Stimulated activated CD4-positive, alpha-beta T cell treated with anti-CD3 and anti-CD28 coated beads, Interleukin-15, amount 100 ng/mL, for 1 hour (primary cell): ENCODE results near the gene TMTC3.
"Not testable (repeated sequence)": the region's sequence is repeated elsewhere in the genome, so short reads cannot be mapped to it uniquely, and the experiment has no call there.

Source experiments
- DNase-seq, 2 donors: peaks; one replicate each; pipeline ENCODE4 v3.0.0-alpha.2; 2020; ENCODE audit warnings: low read depth in 1 of 2, low spot score in 1 of 2

The TMTC3 gene

DNA sequence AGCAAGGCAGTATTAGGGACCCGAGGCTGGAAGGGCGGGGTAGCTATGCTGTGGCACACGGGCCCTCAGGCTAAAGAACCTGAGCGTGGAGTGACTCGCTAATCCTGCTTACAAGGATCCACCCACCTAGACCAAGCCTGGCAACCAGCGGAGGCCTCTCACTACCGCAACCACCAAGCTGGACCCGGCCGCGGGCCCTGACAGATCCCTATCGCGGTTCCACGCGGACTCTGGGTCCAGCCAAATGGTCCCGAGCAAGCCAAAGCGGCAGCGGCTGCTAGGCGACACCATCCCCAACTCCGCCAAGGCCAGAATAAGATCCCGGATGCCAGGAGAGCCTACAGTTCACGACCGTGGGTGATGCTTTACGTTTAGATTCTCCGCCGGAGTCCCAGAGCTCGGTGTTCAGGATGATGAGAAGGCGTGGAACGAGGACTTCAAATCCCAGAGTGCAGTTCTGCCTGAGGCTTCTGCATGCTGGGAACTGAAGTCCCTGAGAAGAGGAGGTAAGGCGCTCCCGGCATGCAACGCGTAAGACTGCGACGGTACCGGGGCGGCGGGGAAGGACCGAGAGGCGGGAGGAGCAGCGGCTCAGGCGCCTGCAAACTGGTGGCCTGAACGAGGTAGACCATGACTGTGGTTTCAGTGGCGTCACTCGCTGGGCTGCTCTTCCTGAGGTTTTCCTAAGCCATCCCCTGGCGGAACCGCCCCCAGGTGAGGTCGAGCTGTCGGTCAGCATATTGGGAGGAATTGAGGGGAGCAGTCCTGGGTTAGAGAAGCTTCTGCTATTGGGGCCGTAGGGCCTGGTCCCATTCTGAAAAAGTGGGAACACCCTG is at the start of gene TMTC3, which contains the start of gene CEP290:
TMTC3 (plus strand) TSS at position 534 of the 836 bp plus-strand sequence. CDS start 6,009 bp downstream, outside the sequence.
CEP290 (minus strand) TSS at position 315 of the 836 bp plus-strand sequence. CDS start 781 bp downstream, outside the sequence.
- peak; percentile 76 to 82 for DNase-seq

DNA sequence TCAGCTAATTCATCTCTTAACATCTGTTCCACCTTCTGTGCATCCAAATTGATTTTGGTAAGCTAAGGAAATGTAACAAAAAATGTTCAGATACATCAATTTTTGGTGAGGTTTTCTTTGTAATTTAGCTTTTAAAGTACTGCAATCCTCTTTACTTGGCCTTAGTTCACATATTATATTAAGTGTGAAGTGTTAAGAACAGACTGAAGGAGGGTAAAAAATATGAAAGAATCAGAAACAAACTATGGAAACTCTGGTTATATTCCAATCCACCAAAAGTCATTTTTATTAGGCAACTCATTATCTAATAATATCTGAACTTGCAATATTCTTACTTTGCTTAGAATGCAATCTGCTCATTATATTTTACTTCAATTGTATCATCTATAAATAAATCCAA is 49.3 kb upstream of the TMTC3 start:
- DNase-seq, result no peak

DNA sequence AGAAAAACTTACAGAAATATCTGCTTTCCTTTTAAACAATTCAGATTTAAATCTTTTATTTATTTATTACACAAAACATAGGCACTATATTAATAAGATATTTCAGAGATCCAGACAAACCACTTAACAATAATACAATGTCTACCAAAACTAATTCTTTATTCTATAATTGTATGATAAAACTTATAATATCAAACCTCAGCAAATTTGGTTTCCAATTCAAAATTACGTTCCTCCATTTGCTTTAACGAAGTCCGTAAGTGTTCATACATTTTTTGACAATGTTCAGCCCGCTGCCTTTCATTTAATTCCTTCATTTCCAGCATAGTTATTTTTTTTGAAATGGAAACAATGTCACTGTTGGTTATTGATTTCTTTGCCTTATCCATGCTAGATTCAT is 48.5 kb upstream of the TMTC3 start:
- DNase-seq, result no peak

DNA sequence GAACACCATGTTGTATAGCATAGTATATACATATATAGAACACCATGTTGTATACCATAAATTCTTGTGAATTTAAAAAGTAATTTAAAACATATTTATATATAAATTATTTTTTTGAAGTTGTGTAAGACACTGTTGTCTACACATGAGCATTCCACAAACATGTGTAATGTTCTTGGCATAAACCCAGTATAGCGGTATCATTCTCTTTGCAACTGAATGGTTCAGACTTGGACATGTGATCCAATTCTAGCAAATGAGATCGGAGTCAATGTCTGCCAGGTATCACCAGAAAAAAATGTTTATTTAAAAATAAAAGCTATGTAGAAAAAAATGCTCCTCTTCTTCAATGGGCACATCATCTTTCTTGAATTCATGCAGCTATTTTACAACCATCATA is 34.1 kb upstream of the TMTC3 start:
- no peak for DNase-seq

DNA sequence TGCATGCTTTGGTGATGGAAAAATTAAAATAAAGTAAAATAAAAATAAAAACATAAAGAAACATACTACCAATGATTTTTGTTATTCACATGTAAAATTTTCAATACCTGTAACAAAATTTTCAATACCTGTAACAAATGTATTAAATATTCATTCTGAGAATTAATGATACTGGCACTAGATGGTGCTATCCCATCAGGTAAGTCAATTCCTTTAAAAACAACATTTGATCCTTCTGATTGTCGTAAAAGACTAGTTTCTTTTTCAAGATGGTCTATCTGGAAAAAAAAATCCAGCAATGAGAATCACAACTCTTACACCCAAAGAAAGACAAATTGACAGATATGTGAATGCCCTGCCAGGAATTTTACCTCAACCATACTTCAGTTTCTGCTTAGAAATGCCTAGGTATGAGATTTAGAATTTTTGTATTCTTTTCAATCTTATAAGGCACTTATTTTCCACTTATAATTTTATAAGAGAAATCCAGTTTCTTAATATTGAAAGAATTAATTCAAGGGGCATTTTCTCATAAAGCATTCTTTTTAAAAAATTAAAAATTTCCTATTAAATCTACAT is 30.9 kb upstream of the TMTC3 start:
- no peak for DNase-seq

DNA sequence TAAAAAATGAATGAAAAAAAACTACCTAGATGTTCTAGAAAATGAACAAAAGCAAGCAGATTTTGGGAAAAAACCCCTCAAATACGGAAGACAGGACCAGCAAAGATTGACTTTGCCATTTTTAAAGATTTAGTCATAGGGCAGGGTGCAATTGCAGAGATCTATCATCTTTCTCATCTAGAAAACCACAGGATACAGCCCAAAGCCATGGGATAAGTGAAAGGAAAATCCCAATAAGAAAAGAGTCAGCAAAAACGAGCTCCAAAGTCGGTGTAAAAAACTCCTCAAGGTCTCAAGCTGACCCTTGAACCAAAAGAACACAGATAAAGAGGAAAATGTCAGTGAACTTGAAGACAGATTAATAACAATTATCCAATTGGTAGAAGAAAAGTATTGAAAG is 28.2 kb upstream of the TMTC3 start:
- no peak for DNase-seq

DNA sequence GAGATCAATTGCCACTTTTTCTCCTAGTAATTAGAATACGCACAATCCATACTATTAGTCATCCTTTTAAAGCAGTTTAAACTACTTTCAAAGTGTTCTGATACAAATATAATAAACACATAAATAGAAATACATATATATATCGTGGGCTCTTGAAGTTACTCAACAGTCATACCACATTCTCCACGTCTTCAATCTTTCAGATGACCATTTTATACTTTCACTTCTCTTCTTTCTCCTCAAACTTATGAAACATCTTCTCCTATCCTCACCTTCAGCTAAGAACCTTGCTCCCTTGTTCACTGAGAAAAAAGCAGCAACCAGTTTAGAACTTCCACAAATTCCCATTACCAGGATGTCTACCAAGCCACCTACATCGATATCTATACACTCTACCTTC is 19.4 kb upstream of the TMTC3 start:
- no peak for DNase-seq

DNA sequence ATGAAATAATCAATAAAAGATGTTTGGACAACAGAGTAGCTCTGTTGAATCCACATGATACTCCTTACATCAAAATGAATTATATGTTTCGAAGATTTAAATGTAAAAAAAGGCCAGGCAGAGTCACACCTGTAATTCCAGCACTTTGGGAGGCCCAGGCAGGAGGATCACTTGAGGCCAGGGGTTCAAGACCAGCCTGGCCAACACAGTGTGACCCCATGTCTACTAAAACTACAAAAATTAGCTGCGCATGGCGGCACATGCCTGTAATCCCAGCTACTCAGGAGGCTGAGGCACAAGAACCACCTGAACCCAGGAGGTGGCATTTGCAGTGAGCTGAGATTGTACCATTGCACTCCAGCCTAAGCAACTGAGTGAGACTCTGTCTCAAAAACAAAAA is 15.0 kb upstream of the TMTC3 start:
- no peak for DNase-seq

DNA sequence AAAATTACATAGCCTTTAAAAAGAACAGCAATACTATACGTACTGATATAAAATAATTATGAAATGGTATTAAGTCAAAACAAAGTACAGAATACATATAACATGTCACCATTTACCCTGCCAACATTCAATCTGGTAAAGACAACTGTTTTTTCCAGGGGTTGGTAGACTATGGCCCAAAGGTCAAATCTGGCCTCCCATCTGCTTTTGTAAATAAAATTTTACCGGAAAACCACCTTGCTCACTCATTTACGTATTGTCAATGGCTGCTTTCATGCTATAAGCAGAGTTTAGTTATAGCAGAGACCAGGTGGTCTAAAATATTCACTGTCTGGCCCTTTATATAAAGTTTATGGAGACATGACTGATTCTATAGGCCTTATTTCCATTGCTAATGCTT is 14.3 kb upstream of the TMTC3 start:
- no peak for DNase-seq

DNA sequence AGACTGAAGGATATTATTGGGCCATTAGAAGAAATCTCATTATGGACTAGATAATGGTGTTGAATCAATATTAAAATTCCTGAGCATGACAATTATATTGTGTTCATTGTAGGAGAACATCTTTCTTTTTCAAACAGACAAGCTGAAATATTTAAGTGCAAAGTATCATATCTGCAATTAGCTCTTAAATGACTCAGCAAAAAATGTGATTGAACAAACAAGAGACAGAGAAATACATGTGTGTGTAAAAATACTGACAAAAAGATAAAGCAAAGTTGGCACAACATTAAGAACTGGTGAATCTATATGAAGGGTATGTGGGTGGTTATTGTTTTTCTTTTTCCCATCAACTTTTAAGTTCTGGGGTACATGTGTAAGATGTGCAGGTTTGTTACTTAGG is 9.7 kb upstream of the TMTC3 start:
- no peak for DNase-seq

DNA sequence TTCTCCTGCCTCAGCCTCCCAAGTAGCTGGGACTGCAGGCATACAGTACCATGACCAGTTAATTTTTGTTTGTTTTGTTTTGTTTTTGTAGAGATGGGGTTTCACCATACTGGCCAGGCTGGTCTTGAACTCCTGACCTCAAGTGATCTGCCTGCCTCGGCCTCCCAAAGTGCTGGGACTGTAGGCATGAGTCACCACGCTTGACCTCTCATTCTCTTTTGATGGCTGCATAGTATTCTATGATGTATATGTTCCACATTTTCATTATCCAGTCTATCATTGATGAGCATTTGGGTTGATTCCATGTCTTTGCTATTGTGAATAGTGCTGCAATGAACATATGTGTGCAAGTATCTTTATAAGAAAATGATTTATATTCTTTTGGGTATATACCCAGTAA is 8.9 kb upstream of the TMTC3 start:
- not testable (repeated sequence) for DNase-seq

DNA sequence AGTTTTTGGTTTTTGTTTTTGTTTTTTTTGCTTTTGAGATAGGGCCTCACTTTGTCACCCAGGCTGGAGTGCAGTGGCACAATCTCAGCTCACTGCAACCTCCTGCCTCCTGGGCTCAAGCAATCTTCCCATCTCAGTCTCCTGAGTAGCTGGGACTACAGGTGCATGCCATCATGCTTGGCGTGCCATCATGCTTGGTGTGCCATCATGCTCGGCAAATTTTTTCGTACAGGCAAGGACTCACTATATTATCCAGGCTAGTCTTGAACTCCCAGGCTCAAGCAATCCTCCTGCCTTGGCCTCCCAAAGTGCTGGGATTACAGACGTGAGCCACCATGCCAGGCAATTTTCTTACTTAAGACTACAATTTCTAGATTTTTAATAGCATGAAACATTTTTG is 2.4 kb upstream of the TMTC3 start:
- not testable (repeated sequence) for DNase-seq

DNA sequence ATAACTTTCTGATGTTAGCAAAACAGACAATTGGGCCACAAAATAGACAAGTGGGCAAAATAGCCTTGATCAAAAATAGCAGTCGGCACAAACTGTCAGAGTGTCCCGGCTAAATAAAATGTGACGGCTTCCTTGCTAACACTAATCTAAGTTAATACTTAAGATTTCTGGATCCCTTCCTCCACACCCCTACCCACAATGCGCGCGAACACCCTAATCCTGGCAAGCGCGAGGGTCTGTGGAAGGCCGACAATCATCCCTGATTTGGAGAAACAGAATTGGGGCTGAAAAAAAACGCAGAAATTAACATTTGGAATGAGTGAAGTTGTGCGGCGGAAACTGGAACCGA is 708 bp upstream of the TMTC3 start:
- DNase-seq, result no peak

DNA sequence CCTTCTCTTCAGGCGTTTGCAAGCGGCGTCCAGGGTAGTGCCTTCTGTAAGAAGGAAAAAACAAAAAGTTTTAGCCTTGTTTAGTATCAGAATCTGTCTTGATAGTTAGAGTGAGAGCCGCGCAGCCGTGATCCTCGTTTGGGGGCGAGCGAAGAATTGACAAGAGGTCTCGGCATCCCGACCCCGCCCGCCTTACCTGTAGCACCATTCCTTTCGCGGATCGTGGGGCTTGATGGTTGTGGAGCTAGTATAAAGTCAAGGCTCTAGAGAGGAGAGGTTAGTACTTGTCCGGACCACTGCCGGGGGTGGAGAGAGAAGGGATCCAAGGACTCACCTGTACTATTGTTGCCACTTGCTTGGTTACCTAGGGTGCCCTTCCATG is 494 bp downstream of the TMTC3 start:
- DNase-seq, result peak in 1 of 2 donors; percentile 6

DNA sequence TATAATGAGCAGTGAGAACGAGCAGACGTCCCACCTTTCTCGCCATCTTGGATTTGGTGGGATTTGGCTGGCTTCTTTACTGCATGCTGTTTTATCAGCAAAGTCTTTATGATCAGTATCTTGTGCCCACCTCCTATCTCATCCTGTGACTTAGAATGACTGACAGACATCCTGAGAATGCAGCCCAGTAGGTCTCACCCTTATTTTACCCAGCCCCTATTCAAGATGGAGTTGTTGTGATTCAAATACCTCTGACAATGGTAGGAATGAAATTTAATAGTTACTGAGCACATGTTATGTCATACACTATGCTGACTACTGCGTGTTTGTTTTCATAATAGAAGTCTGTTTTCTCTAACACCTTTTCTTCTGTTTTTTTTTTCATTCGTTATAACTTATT is 1.9 kb downstream of the TMTC3 start:
- no peak for DNase-seq

DNA sequence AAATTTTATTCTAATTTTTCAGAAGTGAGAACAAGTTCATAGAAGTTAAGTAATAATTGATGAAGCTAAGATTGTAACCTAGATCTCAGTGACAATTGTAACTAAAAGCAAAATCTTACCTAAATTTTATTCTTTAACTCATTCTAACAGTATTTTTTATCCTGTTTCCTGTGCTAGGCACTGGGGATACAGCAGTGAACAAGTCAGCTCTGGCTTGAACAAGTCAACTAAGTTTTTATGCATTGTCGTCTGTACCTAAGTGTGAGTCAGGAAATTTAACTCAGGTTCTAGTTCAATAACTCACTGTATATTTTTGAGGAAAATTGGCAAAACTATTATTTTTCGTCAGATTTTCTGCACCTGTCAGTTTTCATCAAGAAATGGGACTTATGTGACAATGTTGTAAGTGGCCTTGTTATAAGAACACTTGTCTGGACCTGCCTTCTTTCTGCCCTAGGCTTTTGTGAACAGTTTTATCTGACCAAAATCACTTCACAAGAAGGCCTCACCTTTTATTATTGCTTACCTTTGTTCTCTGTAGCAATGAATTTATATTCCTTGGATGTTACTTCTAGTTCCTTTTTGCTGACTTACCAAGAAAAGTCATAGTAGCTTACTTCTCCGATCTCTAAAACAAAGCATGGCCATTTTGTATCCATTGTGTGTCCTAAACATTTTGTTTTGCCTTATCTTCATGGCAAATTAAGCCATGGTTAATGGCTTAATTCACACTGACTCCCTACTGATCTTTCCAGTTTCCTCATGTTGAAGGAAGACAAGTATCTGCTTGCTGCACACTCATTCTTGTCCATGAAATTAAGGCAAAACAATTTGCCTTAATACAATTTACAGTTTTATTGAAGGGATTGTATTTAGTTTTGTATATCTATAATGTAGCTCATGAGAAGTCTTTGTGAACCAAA is 2.7 kb downstream of the TMTC3 start:
- no peak for DNase-seq

DNA sequence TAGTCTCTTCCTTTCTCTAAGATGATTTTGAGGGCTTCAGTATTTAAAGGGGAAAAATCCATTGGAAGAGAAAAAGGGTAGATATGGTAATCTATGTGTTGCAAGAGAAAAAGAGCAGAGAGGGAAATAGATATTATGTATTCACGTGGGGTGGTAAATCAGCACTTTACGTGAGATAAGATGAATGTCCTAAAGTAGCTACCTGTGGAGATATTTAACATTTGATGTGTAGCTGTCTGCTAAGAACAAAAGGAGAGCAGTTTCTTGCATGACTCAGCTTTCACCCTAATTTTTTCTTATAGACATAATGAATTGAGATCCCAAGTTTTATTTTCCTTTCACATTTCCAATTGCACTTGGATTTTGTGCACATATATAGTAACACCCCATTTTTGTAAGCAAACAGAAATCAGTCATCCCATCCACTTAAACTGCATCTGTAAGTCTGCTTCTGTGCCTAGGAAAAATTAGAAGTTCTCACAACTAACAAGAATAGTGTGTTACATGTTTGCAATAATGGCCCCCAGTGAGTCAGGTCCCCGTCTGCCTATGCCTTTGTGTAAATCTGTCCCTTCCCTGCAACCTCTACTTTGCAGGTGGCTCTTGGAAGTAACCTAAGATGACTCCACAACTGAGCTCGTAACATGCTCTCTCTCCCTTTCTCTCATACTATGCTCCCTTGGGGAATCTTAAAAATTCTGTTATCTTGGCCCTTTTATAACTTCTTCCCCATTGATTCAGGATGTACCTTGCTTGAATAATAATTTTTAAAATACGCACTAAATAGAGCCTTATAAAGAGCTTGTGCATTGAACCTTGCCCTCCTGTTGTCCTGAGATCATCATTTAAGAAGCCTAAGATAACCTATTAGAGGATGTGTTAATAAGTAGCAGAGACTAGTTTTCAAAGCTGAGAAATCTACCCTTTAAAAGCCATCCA is 3.7 kb downstream of the TMTC3 start:
- no peak for DNase-seq

DNA sequence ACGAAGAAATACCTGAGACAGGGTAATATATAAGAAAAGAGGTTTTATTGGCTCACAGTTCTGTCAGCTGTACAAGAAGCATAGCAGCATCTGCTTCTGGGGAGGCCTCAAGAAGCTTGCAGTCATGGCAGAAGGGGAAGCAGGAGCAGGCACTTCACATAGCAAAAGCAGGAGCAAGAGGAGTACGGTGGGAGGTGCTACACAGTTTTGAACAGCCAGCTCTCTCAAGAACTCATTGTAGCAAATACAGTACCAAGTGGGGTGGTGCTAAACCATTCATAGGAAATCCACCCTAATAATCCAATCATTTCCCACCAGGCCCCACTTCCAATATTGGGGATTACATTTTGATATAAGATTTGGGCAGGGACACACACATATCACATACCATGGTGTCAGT is 8.0 kb downstream of the TMTC3 start:
- DNase-seq, result no peak

DNA sequence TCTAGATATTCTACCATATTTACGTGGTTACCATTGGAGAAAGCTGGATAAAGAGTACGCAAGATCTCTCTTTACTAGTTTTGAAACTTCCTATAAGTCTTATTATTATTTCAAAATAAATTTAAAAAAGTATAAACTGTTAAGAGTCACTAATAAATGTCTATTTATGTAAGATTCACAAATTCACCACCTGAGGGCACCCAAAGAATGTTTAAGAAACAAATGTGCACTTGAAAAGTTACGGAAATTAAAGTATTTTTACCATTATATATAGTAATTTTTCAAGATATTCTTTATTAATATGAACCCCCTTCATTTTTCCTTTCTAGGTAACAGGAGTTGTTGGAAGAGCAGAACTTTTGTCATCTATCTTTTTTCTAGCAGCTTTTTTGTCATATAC is 11.9 kb downstream of the TMTC3 start:
- DNase-seq, result no peak

DNA sequence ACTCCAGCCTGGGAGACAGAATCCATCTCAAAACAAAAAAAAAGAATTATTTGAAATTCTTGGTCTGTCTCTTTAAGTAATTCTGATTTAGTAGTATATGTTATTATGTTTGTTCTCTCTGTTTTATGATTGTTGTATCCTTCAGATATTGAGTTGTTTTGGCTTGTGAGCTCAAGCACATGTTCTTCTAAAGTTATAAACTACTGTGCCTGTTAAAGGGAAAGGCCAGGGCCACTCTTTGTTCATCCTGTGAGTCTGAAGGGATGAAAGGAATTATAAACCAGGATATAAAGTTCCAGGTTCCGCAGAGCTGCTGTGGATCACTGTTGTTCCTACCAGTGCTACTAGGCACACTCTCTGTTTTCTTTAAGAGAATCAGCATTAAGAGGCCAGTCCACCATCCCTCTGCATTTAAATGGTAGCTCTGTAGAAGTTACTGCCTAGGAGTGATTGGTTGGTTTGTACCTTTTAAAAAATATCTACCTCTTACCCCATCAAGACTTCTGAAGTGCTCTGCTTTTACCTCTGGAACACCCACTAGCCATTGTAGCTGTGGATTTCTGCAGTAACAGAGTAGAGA is 14.1 kb downstream of the TMTC3 start:
- DNase-seq, result no peak
